Measurements from ENCODE around the gene SLC39A1.

SLC39A1 gene

GRCh38 chr1:153953859-153954365 lies 9.4 kb downstream of the SLC39A1 start:
- no peak for DNase-seq (ENCODE audit: low read depth)

DNA sequence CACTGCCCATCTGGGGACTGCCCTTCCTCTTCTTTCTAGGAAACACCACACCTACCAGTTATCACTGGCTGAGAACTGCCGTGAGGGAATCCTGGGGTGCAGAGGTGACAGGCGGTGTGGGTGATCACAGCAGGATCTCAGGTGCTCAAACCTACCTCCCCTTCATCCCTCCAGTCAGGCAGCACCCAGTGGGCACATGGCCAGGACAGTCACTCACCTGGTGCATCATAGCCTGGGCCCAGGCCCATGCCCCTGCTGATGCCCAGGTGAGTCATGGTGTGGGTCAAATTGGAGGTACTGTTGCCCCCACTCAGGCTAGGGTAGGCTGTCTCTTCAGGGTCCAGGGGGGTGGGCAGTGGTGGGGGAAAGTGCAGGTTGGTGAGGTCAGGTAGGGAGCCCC lies 11.5 kb downstream of the SLC39A1 start:
- DNase-seq (ENCODE audit: low read depth), result no peak

- DNase-seq (ENCODE audit: low read depth), result no peak
These were observed 12.2 kb downstream of the SLC39A1 start for GRCh38 chr1:153951183-153951582.

DNA sequence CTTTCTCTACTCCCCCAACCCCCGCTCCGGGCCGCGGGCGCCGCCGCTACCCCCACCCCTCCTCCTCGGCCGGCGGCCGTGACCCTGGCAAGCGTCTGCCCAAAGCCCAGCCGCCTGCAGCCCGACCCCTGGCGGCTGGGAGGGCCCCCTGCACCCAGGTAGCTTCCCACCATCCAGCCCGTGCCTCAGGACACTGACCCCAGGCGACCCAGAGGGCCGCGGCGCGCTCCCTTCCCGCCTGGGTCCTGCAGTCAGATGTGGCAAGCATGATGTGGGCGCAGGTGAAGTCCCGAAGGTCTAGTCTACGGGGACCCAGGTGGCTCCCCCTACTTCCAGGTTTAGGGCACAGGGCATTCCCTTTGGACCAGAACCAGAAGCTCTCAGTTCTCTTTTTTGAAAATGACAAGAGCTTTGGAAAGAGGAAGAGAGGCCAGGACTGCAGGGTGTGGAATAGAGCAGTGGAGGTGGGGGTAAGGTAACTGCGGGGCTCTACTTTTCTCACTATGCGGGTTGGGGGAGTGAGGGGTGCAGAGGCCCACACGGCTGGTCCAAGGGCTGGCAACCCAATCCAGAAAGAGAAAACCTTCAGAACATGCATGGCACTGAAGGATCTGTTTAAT lies 16.6 kb downstream of the SLC39A1 start, which contains the start of gene DENND4B:
DENND4B (minus strand) TSS at position 97 of the 620 bp plus-strand sequence. CDS start 2,344 bp downstream, outside the sequence.
- peak; percentile 61 for DNase-seq (ENCODE audit: low read depth)

- peak; percentile 63 for DNase-seq (ENCODE audit: low read depth)
These were observed 17.3 kb downstream of the SLC39A1 start for GRCh38 chr1:153945795-153946621.

DNA sequence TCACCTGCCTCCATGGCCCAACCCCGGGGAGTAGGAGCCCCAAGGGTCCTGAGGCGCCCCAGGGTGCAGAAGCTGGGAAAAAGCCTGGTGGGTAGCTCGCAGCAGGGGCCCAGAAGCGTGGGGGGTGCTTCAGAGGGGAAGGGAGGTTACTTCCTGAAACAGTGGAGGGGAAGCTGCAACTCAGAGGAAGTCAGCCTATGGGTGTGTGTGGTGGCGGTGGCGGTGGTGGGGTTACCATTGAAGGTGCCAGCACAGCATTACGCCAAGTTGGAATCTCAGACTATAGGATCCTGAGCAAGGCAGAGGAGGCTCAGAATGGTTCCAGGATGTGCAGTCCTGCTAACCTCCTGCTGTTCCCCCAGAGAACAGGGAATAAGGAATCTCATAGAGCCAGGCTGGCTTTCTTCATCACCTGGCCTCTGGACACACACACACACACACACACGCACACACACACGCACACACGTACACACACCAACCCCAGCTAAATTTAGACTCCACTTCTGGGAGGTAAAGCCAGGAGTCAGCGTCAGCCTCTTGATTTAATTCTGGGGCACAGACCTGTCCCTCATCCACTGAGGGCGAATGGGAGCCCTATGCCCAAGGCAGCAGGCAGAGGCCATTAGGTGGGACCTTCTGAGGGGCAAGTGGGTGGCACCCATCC lies 18.1 kb downstream of the SLC39A1 start:
- DNase-seq (ENCODE audit: low read depth), result peak; percentile 64

GRCh38 chr1:153944827-153945117 lies 18.6 kb downstream of the SLC39A1 start:
- DNase-seq (ENCODE audit: low read depth), result no peak

DNA sequence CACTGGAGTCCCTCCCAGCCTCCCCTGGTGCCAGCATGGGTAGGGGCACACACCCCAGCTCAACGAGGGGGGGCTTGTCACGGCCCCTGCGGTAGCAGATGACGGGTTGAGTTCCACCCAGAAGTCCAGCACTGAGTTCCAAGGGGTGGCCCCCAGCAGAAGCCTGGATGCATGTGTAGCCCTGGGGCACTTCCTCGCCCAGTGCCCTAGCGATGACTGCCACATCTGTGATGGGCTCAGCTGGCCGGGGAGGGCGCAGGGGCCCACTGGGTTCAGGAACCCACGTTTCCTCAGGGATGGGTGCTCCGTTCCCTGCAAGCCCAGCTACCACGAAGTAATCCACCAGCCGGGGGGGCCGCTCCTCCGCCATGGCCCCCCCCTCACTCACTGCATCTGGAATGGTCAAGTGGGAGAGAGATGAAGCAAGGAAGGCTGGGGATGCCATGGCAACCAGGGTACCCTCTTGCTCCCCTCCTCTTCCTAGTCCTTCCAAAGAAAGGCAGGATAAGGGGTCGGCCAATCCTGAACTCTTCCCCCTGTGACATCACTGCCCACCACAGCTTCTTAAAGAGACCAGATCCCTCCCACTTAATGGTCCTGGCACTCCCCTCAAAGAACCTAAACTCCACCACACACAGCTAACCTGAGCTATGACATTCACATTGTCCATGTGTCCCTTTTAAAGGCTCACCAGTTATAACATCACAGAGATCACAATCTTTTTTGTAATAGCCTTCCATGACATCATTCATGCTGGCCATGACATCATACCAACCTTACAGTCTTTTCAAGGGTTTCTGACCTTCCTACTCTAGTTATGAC lies 19.1 kb downstream of the SLC39A1 start:
- no peak for DNase-seq (ENCODE audit: low read depth)

DNA sequence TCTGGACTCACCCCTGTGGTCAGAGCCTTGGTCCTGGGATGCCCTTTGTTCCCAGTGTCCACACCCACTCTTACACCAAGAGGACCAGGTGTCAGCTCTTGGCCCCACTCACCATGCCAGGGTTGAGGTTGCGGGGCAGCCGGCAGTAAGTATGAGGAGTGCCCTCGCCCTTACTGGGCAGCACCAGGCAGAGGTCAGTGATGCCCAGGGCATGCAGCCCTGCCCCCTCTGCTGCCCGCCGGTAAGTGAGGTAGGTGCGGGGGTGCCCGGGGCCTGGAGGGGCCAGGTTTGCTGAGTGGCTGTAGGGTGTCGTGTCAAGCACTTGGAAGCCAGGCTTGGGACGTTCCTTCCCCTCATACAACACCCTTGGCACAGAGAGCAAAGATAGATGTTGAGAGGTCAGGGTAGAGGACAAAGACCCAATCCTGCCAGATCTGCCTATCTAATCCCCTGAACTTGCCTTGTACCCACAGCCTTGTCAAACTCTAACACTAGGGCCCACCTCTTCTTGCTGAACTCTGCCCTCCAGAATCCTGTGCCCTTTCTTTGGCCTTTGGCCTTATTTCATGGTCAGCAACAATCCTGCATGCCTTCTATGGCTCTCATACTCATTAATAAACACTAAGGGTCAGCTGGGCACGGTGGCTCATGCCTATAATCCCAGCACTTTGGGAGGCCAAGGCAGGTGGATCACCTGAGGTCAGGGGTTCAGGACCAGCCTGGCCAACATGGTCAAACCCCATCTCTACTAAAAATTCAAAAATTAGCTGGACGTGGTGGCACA lies 20.4 kb downstream of the SLC39A1 start:
- DNase-seq (ENCODE audit: low read depth), result no peak

DNA sequence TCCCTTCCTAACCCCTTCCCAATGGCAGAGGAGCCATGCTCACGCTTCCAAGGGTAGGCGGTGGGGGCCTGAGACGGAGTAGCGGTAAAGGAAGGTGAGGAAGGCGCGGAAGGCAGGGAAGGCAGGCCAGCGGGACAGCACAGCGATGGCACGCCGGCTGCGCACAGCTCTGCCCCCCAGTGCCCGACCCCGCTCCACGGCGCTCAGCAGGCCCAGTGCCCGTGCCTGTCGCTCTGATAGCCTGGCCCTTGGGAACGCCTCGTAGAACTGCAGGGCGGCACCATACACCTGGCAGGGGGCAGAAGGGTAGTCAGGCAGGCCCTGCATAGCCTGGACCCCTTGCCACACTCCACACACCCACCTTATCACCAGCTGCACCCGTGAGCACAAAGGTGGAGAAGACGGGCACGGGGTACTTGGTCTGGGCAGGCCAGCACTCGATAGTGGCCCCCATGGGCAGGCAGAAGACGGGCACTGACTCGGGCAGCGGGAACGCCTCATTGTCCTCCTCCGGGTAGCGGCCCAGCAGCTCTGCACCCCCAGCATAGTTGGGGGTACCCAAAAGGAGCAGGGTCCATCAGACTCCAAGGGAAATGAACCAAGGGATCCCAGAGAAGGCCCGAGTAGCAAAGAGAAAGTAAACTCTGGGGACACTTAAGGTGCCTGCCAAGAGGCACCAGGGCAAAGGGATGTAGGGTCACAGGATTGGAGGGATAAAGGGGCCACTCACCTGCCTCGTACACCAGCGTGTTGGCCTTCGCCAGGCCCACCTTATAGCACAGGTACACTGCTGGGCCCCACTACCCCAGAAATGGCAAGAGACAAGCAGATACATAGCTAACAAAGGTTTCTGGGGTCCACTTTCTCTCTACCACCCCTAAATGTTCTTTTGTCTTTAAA lies 21.3 kb downstream of the SLC39A1 start:
- no peak for DNase-seq (ENCODE audit: low read depth)

DNA sequence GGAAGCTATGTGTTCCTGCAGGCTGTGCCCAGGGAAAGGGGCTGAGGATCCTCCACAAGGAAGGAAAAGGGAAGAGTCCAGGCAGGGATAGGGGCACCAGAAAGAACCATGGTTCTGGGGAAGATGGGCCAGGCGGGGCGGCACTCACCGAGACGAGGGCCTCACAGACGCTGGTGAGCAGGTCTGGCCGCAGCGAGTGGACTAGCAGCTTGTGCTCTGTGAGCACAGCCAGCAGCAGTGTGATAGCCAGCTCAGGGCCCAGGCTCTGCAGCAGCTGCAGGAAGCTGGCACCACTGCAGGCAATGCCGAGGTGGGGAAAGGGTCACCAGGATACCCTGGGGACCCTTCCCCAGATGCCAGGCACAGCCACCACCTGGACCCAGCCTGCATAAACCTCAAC lies 22.6 kb downstream of the SLC39A1 start:
- DNase-seq (ENCODE audit: low read depth), result no peak

- DNase-seq (ENCODE audit: low read depth), result no peak
These were observed 23.9 kb downstream of the SLC39A1 start for GRCh38 chr1:153939476-153939875.

- no peak for DNase-seq (ENCODE audit: low read depth)
These were observed 24.3 kb downstream of the SLC39A1 start for GRCh38 chr1:153938996-153939395.

DNA sequence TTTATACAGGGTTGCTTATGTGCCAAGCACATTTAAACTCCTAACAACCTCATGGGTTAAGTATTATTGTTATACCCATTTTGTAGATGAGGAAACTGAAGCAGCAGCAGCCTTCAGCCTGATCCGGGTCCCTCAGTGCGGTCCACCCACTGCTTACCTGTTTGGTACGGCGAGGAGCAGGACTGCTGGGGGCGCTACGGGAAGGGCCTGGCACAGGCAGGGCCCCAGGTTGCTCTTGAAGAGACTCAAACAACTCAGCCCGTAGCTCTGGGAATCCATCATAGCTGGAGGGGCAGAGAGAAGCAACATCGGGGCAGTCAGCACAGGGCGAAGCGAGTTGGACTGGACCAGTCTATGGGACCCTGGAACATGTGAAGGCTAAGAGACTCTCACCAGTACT lies 26.0 kb downstream of the SLC39A1 start:
- DNase-seq (ENCODE audit: low read depth), result no peak

DNA sequence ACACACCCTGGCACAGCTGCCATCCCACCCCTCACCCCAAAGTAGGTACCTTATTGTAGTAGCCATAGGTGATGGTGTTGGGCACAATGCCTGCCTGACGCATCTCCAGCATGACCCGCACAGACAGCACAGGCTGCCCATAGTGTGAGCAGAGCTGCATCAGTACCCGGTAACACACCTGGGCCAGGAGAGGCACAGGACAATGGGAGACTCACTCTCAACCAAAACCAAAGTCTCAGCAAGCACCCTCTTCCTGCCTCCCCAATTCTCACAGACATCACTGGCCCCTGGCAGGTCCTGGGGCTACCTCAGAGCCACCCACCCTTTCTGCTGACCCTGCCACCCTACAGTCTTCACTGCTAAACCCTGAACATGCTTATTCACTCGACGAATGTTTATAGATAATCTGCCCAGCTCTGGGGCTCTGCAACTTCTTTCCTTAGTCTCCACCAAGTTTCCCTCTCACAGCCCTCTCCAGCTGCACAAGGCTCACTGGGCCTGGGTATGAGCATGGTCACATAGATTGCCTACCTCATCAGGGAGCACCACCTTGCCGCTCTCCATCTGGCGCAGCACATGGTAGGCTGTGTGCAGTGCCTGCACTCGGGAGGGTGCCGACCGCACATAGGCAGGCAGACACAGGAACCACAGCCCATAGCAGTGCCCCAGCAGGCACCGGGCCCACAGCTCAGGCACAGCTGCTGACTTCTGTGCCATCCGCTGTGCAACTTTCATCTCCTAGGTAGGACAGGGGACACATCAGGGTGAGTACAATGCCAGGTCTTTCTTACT lies 27.1 kb downstream of the SLC39A1 start:
- DNase-seq (ENCODE audit: low read depth), result no peak

DNA sequence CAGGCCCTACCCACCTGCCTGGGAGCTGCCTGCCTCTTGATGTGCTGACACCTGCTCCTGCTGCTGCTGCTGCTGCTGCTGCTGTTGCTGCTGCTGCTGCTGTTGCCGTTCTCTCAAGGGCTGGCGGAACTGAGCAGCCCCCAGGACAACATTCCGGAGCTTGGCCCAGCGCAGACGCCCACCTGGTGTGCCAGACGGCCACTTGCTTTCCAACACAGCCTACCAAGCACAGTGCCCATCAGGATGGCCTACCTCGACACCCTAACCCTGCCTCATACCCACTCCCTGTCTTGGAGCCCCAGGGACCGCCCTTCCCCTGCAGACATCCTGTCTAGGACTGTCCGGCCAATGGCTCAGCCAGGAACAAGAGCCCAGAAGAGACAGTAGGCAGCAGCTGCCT lies 28.6 kb downstream of the SLC39A1 start:
- no peak for DNase-seq (ENCODE audit: low read depth)

DNA sequence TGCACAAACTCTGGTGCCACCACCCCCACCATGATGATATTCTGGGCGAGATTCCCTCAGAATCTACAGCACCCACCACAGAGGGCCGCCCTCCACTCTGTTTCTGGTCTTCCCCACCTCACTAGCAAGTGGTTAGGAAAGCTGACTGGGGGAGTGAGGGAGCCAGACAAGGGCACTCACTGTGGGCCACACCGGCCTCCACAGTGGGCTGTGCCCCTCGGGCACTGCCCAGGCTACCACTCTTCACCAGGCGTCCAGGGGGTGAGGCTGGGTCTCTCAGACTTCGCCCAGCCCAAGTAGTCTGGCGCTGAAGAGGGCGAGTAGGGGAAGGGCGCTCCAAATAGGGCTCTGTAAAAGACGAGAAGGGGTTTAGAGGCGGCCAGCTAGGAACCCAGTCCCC lies 29.4 kb downstream of the SLC39A1 start:
- DNase-seq (ENCODE audit: low read depth), result no peak

DNA sequence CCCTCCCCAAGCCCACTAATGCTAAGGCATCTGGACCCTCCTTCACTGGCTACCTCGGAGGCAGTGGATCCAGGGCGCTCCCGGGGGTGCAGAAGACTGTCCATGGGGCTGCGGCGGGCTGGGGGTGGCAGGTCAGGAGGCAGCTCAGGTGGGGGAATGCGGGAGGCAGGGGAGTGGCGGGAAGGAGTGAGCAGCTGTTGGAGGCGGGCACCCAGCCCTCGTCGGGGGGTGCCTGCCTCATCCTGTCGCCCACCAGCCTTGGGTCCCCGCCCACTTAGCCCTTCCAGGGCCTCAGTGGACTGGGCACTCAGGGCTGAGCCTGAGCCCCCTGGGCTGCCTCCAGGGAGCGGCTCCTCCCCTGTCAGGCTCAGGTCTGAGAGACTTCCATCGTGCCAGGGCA lies 29.9 kb downstream of the SLC39A1 start:
- no peak for DNase-seq (ENCODE audit: low read depth)
